Measurements from ENCODE around the gene FBXO38. TPM values are rescaled to one million over a fixed set of nuclear protein-coding genes. Genes with fewer than 3 reads are reported as not detected.

Gene FBXO38
- total and polyA plus RNA-seq, 2 of the 13 experiments (the other 11 are each of a cell fraction or from before 2014, with no cell fraction given) = 24.8 to 35.9 TPM

GRCh38 chr5:148414833-148415232 is 31.1 kb downstream of the FBXO38 start:
- no peak overlapping the region for H3K9ac ChIP-seq (ENCODE audit: insufficient read depth, low read depth, low read length)
- ATAC-seq (no peak), FAIRE-seq (no peak), DNase-seq (ENCODE audit: low spot score) (no peak)
- no peaks in the 10 kb centered on the region for H3K9me3 ChIP-seq (ENCODE audit: low read length)
- H3K4me2 ChIP-seq (ENCODE audit: low read depth, low read length) = no peak overlapping the region
- CTCF ChIA-PET (ENCODE audit: low intra/inter-chr PET ratio, low total read pairs) = no interaction called here
- no peak for TF ChIP-seq BCL3 (CRISPR knock-in tag; IDR thresholded peaks at IDR 0.05)
- no peaks in the 10 kb centered on the region for H3K4me1 ChIP-seq (ENCODE audit: insufficient read depth, low read length)
- no peak overlapping the region for H3K27ac ChIP-seq (ENCODE audit: extremely low read length, insufficient read depth, low read length)
- BruUV-seq (replicated peaks) = no TSS peak
- no peaks in the 10 kb centered on the region for H4K20me1 ChIP-seq (ENCODE audit: insufficient read depth, low read length)
- H2AFZ ChIP-seq (ENCODE audit: low read length) = no peak overlapping the region
- H3K36me3 ChIP-seq (replicated peaks in 1 of 2; ENCODE audit: control insufficient read depth in 1 of 2, insufficient read depth in 2 of 2, low read length in 2 of 2) = peaks cover 15 to 85% of the 10 kb centered on the region in 2 experiments
- WGBS (ENCODE audit: low lambda C conversion rate) = 93% methylated on average over 4 of the region's 4 CpGs
- POLR2A ChIA-PET = no interaction called here
- in situ Hi-C loops (cut with HindIII; ENCODE audit: extremely low pct_ligation_motif_present, low pct_unique_long_range_greater_than_20kb) (no loop called here), intact Hi-C loops (cut with micrococcal nuclease; ENCODE audit: unreplicated experiment) (no loop called here)
- no peaks in the 10 kb centered on the region; a peak in 1 of 5 replicates for H3K27me3 ChIP-seq (ENCODE audit: control insufficient read depth in 1 of 2, insufficient read depth in 2 of 2, low read length in 2 of 2)
- H3K79me2 ChIP-seq (ENCODE audit: insufficient read depth, low read length) = no peaks in the 10 kb centered on the region
- H3K4me3 ChIP-seq (replicated peaks in 1 of 3; ENCODE audit: insufficient read depth in 1 of 3, low read depth in 2 of 3, low read length in 3 of 3) = no peak overlapping the region

GRCh38 chr5:148416416-148416815 is 32.7 kb downstream of the FBXO38 start:
- TF ChIP-seq SP4 (CRISPR knock-in tag; IDR thresholded peaks at IDR 0.05) = no peak
- no peak for TF ChIP-seq GATAD2A (CRISPR knock-in tag; IDR thresholded peaks at IDR 0.05)
- TF ChIP-seq CBFB (CRISPR knock-in tag; IDR thresholded peaks at IDR 0.05) = no peak
- no peak for TF ChIP-seq ZNF251 (CRISPR knock-in tag; IDR thresholded peaks at IDR 0.05)
- TF ChIP-seq NCOA1 (CRISPR knock-in tag; IDR thresholded peaks at IDR 0.05) = no peak
- TF ChIP-seq CCDC6 (CRISPR knock-in tag; IDR thresholded peaks at IDR 0.05) = no peak
- no peak for FAIRE-seq
- WGBS (ENCODE audit: low lambda C conversion rate) = 94% methylated on average over 1 of the region's 1 CpG
- intact Hi-C loops (cut with micrococcal nuclease; ENCODE audit: unreplicated experiment) (no loop called here), in situ Hi-C loops (cut with HindIII; ENCODE audit: extremely low pct_ligation_motif_present, low pct_unique_long_range_greater_than_20kb) (no loop called here)
- no peaks in the 10 kb centered on the region for H3K79me2 ChIP-seq (ENCODE audit: insufficient read depth, low read length)
- H3K27me3 ChIP-seq (ENCODE audit: control insufficient read depth in 1 of 2, insufficient read depth in 2 of 2, low read length in 2 of 2) = no peaks in the 10 kb centered on the region; a peak in 1 of 5 replicates
- ATAC-seq = no peak
- no peak overlapping the region for H2AFZ ChIP-seq (ENCODE audit: low read length)
- H3K27ac ChIP-seq (ENCODE audit: extremely low read length, insufficient read depth, low read length) = no peak overlapping the region
- no peak overlapping the region for H3K9ac ChIP-seq (ENCODE audit: insufficient read depth, low read depth, low read length)
- CTCF ChIA-PET (ENCODE audit: low intra/inter-chr PET ratio, low total read pairs) = no interaction called here
- no peaks in the 10 kb centered on the region for H3K9me3 ChIP-seq (ENCODE audit: low read length)
- no peak for DNase-seq (ENCODE audit: low spot score)
- H4K20me1 ChIP-seq (ENCODE audit: insufficient read depth, low read length) = no peaks in the 10 kb centered on the region
- POLR2A ChIA-PET = no interaction called here
- BruUV-seq (replicated peaks) = no TSS peak
- peaks cover 13 to 73% of the 10 kb centered on the region in 2 experiments for H3K36me3 ChIP-seq (replicated peaks in 1 of 2; ENCODE audit: control insufficient read depth in 1 of 2, insufficient read depth in 2 of 2, low read length in 2 of 2)
- H3K4me2 ChIP-seq (ENCODE audit: low read depth, low read length) = no peak overlapping the region
- H3K4me1 ChIP-seq (ENCODE audit: insufficient read depth, low read length) = no peaks in the 10 kb centered on the region
- no peak overlapping the region for H3K4me3 ChIP-seq (replicated peaks in 1 of 3; ENCODE audit: insufficient read depth in 1 of 3, low read depth in 2 of 3, low read length in 3 of 3)

Data from HepG2 (cell line).